ENCODE data around the gene ROR2.

The ROR2 gene

DNA sequence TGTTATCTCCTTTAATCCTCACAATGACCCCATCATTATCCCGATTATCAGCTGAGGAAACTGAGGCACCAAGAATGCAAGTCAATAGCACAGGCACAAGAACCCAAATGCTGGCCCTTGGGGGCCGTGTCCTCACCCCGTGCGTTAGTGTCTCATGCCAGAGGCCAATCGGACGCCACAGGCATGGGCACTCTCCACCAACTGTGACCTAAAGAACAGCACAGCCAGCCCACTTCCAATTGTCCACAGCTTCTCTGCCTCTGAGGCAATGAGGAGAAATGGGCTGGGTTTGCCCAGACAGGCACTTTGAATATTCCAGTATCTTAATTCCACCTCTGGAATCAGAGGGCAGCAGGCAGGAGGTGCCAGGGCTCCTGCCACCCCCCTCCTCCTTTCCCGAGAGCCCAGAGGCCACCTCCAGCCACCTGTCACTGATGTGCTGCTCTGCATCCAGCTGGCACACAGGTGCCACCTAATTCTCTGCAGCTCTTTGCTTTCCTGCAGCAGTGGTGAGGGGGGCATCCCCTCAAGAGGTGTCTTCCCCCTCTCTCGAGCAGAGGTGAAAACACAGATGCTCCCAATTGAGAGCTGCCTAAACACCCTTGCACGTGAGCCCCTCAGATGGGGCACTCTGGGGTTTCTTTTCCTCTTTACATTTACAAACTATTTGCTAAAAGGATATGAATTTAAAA is 107.5 kb downstream of the ROR2 start:
- TF ChIP-seq, protein P1, sequence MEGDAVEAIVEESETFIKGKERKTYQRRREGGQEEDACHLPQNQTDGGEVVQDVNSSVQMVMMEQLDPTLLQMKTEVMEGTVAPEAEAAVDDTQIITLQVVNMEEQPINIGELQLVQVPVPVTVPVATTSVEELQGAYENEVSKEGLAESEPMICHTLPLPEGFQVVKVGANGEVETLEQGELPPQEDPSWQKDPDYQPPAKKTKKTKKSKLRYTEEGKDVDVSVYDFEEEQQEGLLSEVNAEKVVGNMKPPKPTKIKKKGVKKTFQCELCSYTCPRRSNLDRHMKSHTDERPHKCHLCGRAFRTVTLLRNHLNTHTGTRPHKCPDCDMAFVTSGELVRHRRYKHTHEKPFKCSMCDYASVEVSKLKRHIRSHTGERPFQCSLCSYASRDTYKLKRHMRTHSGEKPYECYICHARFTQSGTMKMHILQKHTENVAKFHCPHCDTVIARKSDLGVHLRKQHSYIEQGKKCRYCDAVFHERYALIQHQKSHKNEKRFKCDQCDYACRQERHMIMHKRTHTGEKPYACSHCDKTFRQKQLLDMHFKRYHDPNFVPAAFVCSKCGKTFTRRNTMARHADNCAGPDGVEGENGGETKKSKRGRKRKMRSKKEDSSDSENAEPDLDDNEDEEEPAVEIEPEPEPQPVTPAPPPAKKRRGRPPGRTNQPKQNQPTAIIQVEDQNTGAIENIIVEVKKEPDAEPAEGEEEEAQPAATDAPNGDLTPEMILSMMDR (conservative IDR thresholded peaks at IDR 0.05; ENCODE audit: control insufficient read depth, insufficient read depth, low read depth, low read length): no peak
- no peak overlapping the region for H3K4me3 ChIP-seq (ENCODE audit: control insufficient read depth, low read depth, low read length)
- no peak for DNase-seq (ENCODE audit: low read depth)

DNA sequence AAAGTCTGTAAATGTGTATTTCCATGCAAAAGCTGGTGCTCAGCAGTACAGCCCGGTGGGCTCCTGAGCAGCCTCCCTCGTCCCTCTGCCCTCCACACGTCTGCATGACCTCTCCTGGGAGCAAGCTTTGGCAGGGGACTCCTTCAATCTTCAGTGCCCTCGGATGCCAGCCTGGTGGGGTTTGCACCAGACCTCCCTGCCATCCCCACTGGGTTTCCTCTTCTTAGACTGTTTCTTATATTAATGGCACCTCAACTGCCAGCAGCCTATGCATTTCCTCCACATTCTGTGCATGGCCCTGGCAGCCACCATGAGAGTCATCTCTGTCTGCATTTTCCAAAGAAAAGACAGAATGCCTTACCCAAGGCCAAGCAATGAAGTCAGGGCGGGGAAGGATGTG is 108.4 kb downstream of the ROR2 start:
- DNase-seq (ENCODE audit: low read depth): no peak
- H3K4me3 ChIP-seq (ENCODE audit: control insufficient read depth, low read depth, low read length): no peak overlapping the region
- TF ChIP-seq, protein P1 (conservative IDR thresholded peaks at IDR 0.05; ENCODE audit: control insufficient read depth, insufficient read depth, low read depth, low read length): no peak

DNA sequence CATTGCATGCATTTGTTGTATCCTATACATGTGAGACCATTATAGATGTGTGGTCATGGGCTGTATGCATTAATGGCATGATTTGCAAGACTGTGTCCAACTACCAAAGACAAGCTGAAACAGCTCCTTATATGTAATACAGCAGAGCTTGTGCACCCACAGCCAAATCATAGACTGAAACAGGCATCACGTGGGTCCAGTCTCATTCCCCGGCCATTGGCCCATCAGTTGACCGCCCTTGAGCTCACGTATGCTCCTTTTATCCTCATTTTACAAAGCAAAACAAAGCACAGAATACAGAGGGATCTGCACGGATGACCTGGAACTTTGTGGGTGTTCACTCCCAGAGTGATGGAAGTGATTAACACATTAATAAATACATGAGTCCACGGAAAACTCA is 109.1 kb downstream of the ROR2 start:
- TF ChIP-seq, protein P1 (conservative IDR thresholded peaks at IDR 0.05; ENCODE audit: control insufficient read depth, insufficient read depth, low read depth, low read length): no peak
- no peak overlapping the region for H3K4me3 ChIP-seq (ENCODE audit: control insufficient read depth, low read depth, low read length)
- no peak for DNase-seq (ENCODE audit: low read depth)

DNA sequence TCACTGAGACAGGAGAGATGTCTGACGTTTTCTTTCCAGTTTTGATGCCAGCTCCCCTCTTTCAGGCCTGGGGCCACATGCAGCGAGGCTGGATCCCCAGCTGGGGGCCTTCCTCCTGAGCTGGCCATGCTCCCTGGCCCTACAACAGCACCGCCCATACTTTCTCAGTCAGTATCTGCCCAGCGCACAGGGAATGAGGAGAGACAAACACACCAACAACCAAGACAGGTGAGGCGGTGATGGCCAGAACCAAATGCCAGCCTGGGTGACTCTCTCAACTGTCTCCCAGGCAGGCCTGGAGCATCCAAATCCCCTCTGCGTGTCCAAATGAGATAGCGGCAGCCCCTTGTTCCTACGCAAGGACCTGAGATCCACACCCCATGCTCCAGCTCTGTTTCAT is 109.6 kb downstream of the ROR2 start:
- H3K4me3 ChIP-seq (ENCODE audit: control insufficient read depth, low read depth, low read length): no peak overlapping the region
- TF ChIP-seq, protein P1 (conservative IDR thresholded peaks at IDR 0.05; ENCODE audit: control insufficient read depth, insufficient read depth, low read depth, low read length): no peak
- DNase-seq (ENCODE audit: low read depth): no peak

DNA sequence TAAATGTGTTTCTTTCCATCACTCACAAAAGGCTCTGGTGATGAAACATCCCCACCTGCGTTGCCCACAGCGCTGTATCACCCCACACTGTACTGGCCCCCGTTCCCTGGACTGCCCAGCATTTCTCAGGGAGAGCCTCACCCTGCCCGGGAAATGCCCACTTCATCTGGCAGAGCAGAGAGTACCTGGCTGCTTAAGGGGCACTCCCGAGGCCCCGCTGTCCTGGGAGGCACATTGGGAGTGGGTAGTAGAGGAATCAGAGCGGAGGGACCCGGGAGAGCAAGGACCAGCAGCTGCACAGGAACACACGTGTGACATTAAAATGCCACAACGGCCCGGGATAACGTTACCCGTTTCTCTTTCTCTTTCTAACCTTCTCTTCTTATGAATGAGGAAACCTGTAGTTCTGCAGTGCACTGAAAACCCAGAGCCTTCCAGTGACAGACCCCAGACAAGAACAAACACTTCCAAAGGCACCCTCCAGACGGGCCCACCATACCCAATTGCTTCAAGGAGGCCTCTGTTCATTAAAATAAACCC is 110.0 kb downstream of the ROR2 start:
- TF ChIP-seq, protein P1 (conservative IDR thresholded peaks at IDR 0.05; ENCODE audit: control insufficient read depth, insufficient read depth, low read depth, low read length): no peak
- H3K4me3 ChIP-seq (ENCODE audit: control insufficient read depth, low read depth, low read length): no peak overlapping the region
- no peak for DNase-seq (ENCODE audit: low read depth)

DNA sequence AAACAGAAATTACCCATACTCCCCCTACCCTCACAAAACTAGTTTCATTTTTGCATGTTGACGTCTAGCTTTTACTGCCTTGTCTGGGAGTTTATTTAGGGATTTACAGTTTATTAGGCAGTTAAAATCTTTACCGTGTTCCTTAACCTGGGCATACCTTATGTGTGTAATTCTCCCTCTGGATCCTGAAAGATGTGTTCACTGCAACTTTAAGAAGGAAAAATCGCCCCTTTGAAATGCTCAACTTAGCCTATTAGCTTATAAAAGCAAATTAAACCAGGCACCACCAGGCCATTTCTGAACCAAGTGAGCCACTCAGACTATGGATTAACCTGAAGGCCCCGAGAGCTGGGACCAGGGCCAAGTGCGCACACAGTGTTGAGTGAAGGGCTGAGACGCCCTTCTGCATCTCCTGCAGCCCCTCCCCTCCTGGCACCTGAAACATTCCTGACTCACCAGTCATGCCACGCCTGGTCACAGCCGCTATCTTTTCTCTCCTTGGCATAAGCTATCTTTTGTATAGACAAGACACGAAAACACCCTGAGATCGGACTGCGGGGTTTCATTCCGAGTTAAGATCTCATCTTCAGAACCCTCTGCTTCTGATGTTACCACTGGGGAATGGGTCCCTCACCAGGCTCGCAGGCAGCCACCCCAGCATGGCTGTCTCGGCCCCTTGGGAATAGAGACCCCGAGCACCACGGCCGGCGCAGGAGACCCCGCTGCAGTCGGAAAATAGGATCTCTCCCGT is 111.9 kb downstream of the ROR2 start:
- DNase-seq (ENCODE audit: low read depth): peak; percentile 83
- H3K4me3 ChIP-seq (ENCODE audit: control insufficient read depth, low read depth, low read length): peak overlapping the region; percentile 23
- TF ChIP-seq, protein P1 (conservative IDR thresholded peaks at IDR 0.05; ENCODE audit: control insufficient read depth, insufficient read depth, low read depth, low read length): no peak
